GM12878 (cell line): ENCODE data around the gene C11orf91. TPM values are rescaled to one million over a fixed set of nuclear protein-coding genes. Genes with fewer than 3 reads are reported as not detected.

ENCODE experiments used
- CBX3 ChIP-seq: fragments of 200-600 bp; sonication (generic); IDR thresholded peaks from 2 replicates; pipeline ENCODE4 v1.6.1; 2016; ENCODE audit warnings: low read depth, borderline replicate concordance
- CEBPB ChIP-seq, 2 experiments: fragments of 150-350 bp in 1 of 2; IDR thresholded peaks; 2 replicates each; pipeline ENCODE4 v1.6.1; 2012 to 2014; ENCODE audit warnings: low read depth in 2 of 2, low read length in 2 of 2, borderline replicate concordance in 1 of 2, inconsistent platforms in 1 of 2
- CHD1 ChIP-seq: IDR thresholded peaks from 2 replicates; pipeline ENCODE4 v1.6.1; 2012; ENCODE audit warnings: low read depth, low read length, improper control_type of control experiment
- CUX1 ChIP-seq: IDR thresholded peaks from 2 replicates; pipeline ENCODE4 v1.6.1; 2012; ENCODE audit warnings: improper control_type of control experiment, low read depth, low read length; ENCODE audit not compliant: insufficient replicate concordance
- ETV6 ChIP-seq, 2 experiments: fragments of 450-650 bp in 1 of 2; IDR thresholded peaks in 1 of 2; conservative IDR thresholded peaks in 1 of 2; 2 replicates each; pipeline ENCODE4 v1.6.1; 2014; ENCODE audit warnings: antibody characterized with exemption in 1 of 2, borderline replicate concordance in 1 of 2, low read depth in 1 of 2, mild to moderate bottlenecking in 1 of 2, moderate library complexity in 1 of 2
- HDAC6 ChIP-seq: fragments of 200-600 bp; sonication (generic); IDR thresholded peaks from one replicate; pipeline ENCODE4 v1.8.0; 2017; ENCODE audit warnings: antibody characterized with exemption; ENCODE audit not compliant: unreplicated experiment
- LARP7 ChIP-seq: fragments of 450-650 bp; IDR thresholded peaks from 2 replicates; pipeline ENCODE4 v1.6.1; 2017; ENCODE audit warnings: mild to moderate bottlenecking
- MEF2B ChIP-seq: fragments of 450-650 bp; IDR thresholded peaks from 2 replicates; pipeline ENCODE4 v1.6.1; 2018; ENCODE audit warnings: mild to moderate bottlenecking, moderate library complexity; ENCODE audit not compliant: partially characterized antibody, poor library complexity, severe bottlenecking
- MLLT1 ChIP-seq: fragments of 450-650 bp; IDR thresholded peaks from 2 replicates; pipeline ENCODE4 v1.6.1; 2016; ENCODE audit warnings: mild to moderate bottlenecking
- PKNOX1 ChIP-seq: fragments of 450-650 bp; IDR thresholded peaks from 2 replicates; pipeline ENCODE4 v1.6.1; 2016; ENCODE audit warnings: mild to moderate bottlenecking
- POLR2AphosphoS2 ChIP-seq: IDR thresholded peaks from 2 replicates; pipeline ENCODE4 v1.6.1; 2011; ENCODE audit warnings: low read depth, mild to moderate bottlenecking, low read length, improper control_type of control experiment, moderate library complexity
- RELB ChIP-seq: fragments of 450-650 bp; IDR thresholded peaks from 2 replicates; pipeline ENCODE4 v1.6.1; 2017; ENCODE audit warnings: low read depth, mild to moderate bottlenecking, moderate library complexity
- SREBF2 ChIP-seq: IDR thresholded peaks from 2 replicates; pipeline ENCODE4 v1.6.1; 2012; ENCODE audit warnings: mild to moderate bottlenecking, low read length
- TBL1XR1 ChIP-seq: IDR thresholded peaks from 2 replicates; pipeline ENCODE4 v1.6.1; 2012; ENCODE audit warnings: low read depth, low read length, improper control_type of control experiment
- ZBTB33 ChIP-seq: fragments of 450-650 bp; IDR thresholded peaks from 2 replicates; pipeline ENCODE4 v1.6.1; 2017; ENCODE audit warnings: mild to moderate bottlenecking
- ZNF217 ChIP-seq: fragments of 450-650 bp; IDR thresholded peaks from 2 replicates; pipeline ENCODE4 v1.6.1; 2017; ENCODE audit warnings: antibody characterized with exemption, mild to moderate bottlenecking
- polyA plus RNA-seq, 11 experiments: library from polyadenylated mRNA; depleted of rRNA in 4 of 11; unstranded in 6 of 11; stranded (reverse) in 5 of 11; fragments of >200 nt; fragmentation: Nextera tagmentation in 4 of 11; fragmentation: Illumina TruSeq in 1 of 11; extraction: Ambion mirVana in 4 of 11; extraction: Trizol in 1 of 11; gene quantifications; 1 replicate in 1 of 11; 2 replicates in 10 of 11; pipeline versions ENCODE4 v1.2.1 to v1.2.3, GENCODE V29; 2011 to 2016; ENCODE audit warnings: inconsistent platforms in 2 of 11, missing spikeins in 2 of 11, low read depth in 1 of 11
- total RNA-seq, 4 experiments: library from RNA; depleted of rRNA in 3 of 4; stranded (reverse); fragments of >200 nt in 3 of 4; fragmentation: Illumina TruSeq in 1 of 4; extraction: Trizol in 1 of 4; gene quantifications; 2 replicates each; pipeline versions ENCODE4 v1.2.1 to v1.2.3, GENCODE V29; 2013 to 2021

The C11orf91 gene
- total and polyA plus RNA-seq, 10 of the 15 experiments (the other 5 are each of a cell fraction or from before 2014, with no cell fraction given) = not detected

- TF ChIP-seq PKNOX1 = no peak
- no peak for TF ChIP-seq ZNF217
- no peak for TF ChIP-seq HDAC6
- TF ChIP-seq POLR2AphosphoS2 = no peak
- no peak for TF ChIP-seq TBL1XR1
- no peak for TF ChIP-seq CEBPB (IDR thresholded peaks at IDR 0.05; ENCODE audit: borderline replicate concordance in 1 of 2, low read depth in 2 of 2, low read length in 2 of 2)
- no peak for TF ChIP-seq RELB
- no peak for TF ChIP-seq LARP7
- no peak for TF ChIP-seq MLLT1
- no peak for TF ChIP-seq ZBTB33
- TF ChIP-seq CUX1 = no peak
- no peak for TF ChIP-seq CBX3
- no peak for TF ChIP-seq CHD1
- no peak for TF ChIP-seq SREBF2
- peak; percentile 12 for TF ChIP-seq MEF2B
- TF ChIP-seq ETV6 (conservative IDR thresholded peaks at IDR 0.05 in 1 of 2, IDR thresholded peaks at IDR 0.05 in 1 of 2; ENCODE audit: borderline replicate concordance in 1 of 2, low read depth in 1 of 2) = no peak
Observed at GRCh38 chr11:33722590-33723234, 22.1 kb upstream of the C11orf91 start (continued).
